ENCODE measurements around the gene TXNDC8.

Gene TXNDC8

DNA sequence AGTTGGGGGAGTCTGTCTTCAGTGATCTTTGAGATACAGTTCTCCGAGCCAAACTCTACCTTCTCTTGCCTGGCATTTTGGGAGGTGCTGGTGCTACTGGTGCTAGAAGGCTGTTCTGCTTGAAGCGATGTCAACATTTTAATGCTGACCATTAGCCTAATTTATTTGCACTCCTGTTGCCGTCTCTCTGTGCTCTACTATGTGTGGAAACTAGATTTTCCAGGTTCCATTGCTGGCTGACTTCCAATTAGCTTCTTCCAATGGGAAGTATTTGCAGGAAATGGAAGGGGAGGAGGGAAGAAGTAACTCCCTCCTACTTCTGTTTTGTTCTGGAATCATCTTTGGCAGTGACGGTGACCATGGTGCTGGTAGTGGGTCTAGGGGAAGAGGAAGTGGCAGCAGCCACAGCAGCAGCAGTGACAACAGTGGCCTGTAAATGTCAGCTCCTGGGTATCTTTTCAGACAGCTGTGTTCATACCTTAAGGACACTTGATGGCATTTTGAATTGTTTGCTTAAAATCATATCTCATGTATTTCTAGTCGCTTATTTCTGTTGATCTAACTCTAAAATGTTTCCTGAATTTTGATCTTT is 7.9 kb downstream of the TXNDC8 start:
- H3K36me3 ChIP-seq (ENCODE audit: control insufficient read depth, low read length) = no peaks in the 10 kb centered on the region
- TF ChIP-seq EZH2phosphoT487 (IDR thresholded peaks at IDR 0.05; ENCODE audit: borderline replicate concordance, low read length) = no peak
- TF ChIP-seq, protein P1, sequence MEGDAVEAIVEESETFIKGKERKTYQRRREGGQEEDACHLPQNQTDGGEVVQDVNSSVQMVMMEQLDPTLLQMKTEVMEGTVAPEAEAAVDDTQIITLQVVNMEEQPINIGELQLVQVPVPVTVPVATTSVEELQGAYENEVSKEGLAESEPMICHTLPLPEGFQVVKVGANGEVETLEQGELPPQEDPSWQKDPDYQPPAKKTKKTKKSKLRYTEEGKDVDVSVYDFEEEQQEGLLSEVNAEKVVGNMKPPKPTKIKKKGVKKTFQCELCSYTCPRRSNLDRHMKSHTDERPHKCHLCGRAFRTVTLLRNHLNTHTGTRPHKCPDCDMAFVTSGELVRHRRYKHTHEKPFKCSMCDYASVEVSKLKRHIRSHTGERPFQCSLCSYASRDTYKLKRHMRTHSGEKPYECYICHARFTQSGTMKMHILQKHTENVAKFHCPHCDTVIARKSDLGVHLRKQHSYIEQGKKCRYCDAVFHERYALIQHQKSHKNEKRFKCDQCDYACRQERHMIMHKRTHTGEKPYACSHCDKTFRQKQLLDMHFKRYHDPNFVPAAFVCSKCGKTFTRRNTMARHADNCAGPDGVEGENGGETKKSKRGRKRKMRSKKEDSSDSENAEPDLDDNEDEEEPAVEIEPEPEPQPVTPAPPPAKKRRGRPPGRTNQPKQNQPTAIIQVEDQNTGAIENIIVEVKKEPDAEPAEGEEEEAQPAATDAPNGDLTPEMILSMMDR (IDR thresholded peaks at IDR 0.05; ENCODE audit: low read depth, low read length, poor library complexity, severe bottlenecking) = no peak
- H3K9me3 ChIP-seq (ENCODE audit: control insufficient read depth, insufficient read depth, low read length) = no peaks in the 10 kb centered on the region
- no peak overlapping the region for H3K4me2 ChIP-seq (ENCODE audit: low read length)
- no peaks in the 10 kb centered on the region for H3K79me2 ChIP-seq (ENCODE audit: control insufficient read depth, low read length)
- no peak overlapping the region for H3K4me3 ChIP-seq (ENCODE audit: low read length)
- no peak overlapping the region for H3K27ac ChIP-seq (ENCODE audit: low read depth, low read length)
- H3F3A ChIP-seq (ENCODE audit: control insufficient read depth, insufficient read depth) = no peaks in the 10 kb centered on the region
- H3K27me3 ChIP-seq (ENCODE audit: control insufficient read depth, low read length) = no peaks in the 10 kb centered on the region
- no peaks in the 10 kb centered on the region for H4K20me1 ChIP-seq (ENCODE audit: control insufficient read depth, insufficient read depth, low read depth, low read length)
- H3K4me1 ChIP-seq (ENCODE audit: control insufficient read depth, low read length) = no peaks in the 10 kb centered on the region
- no peaks in the 10 kb centered on the region for H3K9me2 ChIP-seq (replicated peaks; ENCODE audit: control insufficient read depth, low read length)

DNA sequence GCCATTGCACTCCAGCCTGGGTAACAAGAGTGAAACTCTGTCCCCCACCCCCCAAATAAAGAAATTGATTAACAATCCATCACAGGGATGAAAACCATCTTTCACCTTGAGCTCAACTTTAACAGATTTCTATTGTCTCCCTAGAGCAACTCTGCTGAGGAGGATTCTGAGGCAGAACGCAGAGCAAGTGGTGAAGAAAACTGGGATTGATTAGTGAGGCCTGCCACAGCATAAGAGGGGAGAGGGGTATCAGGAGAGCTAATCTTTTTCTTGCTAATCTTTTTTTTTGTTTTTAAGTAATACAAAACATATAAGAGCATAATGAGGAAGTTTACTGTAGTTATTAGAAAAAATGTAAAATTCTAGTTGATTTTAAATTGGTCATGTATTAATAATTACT is 8.9 kb downstream of the TXNDC8 start:
- Histone ChIP-seq H3K9me2 (replicated peaks; ENCODE audit: control insufficient read depth, low read length) (no peaks in the 10 kb centered on the region), H4K20me1 (ENCODE audit: control insufficient read depth, insufficient read depth, low read depth, low read length) (no peaks in the 10 kb centered on the region), H3K27ac (ENCODE audit: low read depth, low read length) (no peak overlapping the region), H3K36me3 (ENCODE audit: control insufficient read depth, low read length) (no peaks in the 10 kb centered on the region), H3K9me3 (ENCODE audit: control insufficient read depth, insufficient read depth, low read length) (no peaks in the 10 kb centered on the region), H3K79me2 (ENCODE audit: control insufficient read depth, low read length) (no peaks in the 10 kb centered on the region), H3K4me2 (ENCODE audit: low read length) (no peak overlapping the region), H3K4me3 (ENCODE audit: low read length) (no peak overlapping the region), H3K27me3 (ENCODE audit: control insufficient read depth, low read length) (no peaks in the 10 kb centered on the region), H3K4me1 (ENCODE audit: control insufficient read depth, low read length) (no peaks in the 10 kb centered on the region), H3F3A (ENCODE audit: control insufficient read depth, insufficient read depth) (no peaks in the 10 kb centered on the region)
- TF ChIP-seq, protein P1 (IDR thresholded peaks at IDR 0.05; ENCODE audit: low read depth, low read length, poor library complexity, severe bottlenecking) = no peak
- TF ChIP-seq EZH2phosphoT487 (IDR thresholded peaks at IDR 0.05; ENCODE audit: borderline replicate concordance, low read length) = no peak

- TF ChIP-seq, protein P1 (IDR thresholded peaks at IDR 0.05; ENCODE audit: low read depth, low read length, poor library complexity, severe bottlenecking) = no peak
- Histone ChIP-seq H3K9me3 (ENCODE audit: control insufficient read depth, insufficient read depth, low read length) (no peaks in the 10 kb centered on the region), H3K4me1 (ENCODE audit: control insufficient read depth, low read length) (no peaks in the 10 kb centered on the region), H3F3A (ENCODE audit: control insufficient read depth, insufficient read depth) (no peaks in the 10 kb centered on the region), H4K20me1 (ENCODE audit: control insufficient read depth, insufficient read depth, low read depth, low read length) (no peaks in the 10 kb centered on the region), H3K27me3 (ENCODE audit: control insufficient read depth, low read length) (no peaks in the 10 kb centered on the region), H3K36me3 (ENCODE audit: control insufficient read depth, low read length) (no peaks in the 10 kb centered on the region), H3K4me2 (ENCODE audit: low read length) (no peak overlapping the region), H3K9me2 (replicated peaks; ENCODE audit: control insufficient read depth, low read length) (no peaks in the 10 kb centered on the region), H3K27ac (ENCODE audit: low read depth, low read length) (no peak overlapping the region), H3K79me2 (ENCODE audit: control insufficient read depth, low read length) (no peaks in the 10 kb centered on the region), H3K4me3 (ENCODE audit: low read length) (no peak overlapping the region)
Observed at GRCh38 chr9:110327716-110328115, 9.9 kb downstream of the TXNDC8 start.
